ENCODE results near the gene SYCE1L. TPM values are rescaled to one million over a fixed set of nuclear protein-coding genes. Genes with fewer than 3 reads are reported as not detected.

Gene SYCE1L
- total and polyA plus RNA-seq, 9 of the 15 experiments (the other 6 are each of a cell fraction or from before 2014, with no cell fraction given) = 0.54 to 2.7 (median 1.1) TPM; not detected in 5

GRCh38 chr16:77246150-77246549 lies 46.9 kb downstream of the SYCE1L start:
- H3K36me3 ChIP-seq (ENCODE audit: control insufficient read depth, insufficient read depth, low read length) = no peaks in the 10 kb centered on the region
- H2AFZ ChIP-seq (ENCODE audit: low read depth, low read length) = no peak overlapping the region
- FAIRE-seq (no peak), ATAC-seq (no peak), DNase-seq (ENCODE audit: extremely low read depth in 1 of 4, low spot score in 3 of 4) (no peak)
- 0% methylated on average over 2 of the region's 2 CpGs for WGBS (ENCODE audit: insufficient coverage, low coverage, missing lambda C conversion rate)
- ChIA-PET POLR2A (interaction anchor here (0.6 to 1.0 kb wide), 2 partner anchors 25 to 33 kb away, joined by 3 to 4 read pairs; no protein-coding TSS in a partner anchor), CTCF (ENCODE audit: low intra/inter-chr PET ratio) (no interaction called here)
- H3K4me3 ChIP-seq = no peak overlapping the region
- no peak overlapping the region for H3K9ac ChIP-seq (ENCODE audit: insufficient read depth in 1 of 2, low read depth in 2 of 2, low read length in 2 of 2)
- no peaks in the 10 kb centered on the region for H3K79me2 ChIP-seq (ENCODE audit: control insufficient read depth, insufficient read depth, low read length)
- no peaks in the 10 kb centered on the region for H4K20me1 ChIP-seq (replicated peaks; ENCODE audit: control insufficient read depth, insufficient read depth, low read length)
- no peak overlapping the region for H3K4me2 ChIP-seq (ENCODE audit: insufficient read depth, low read length)
- no peaks in the 10 kb centered on the region for H3K9me3 ChIP-seq (replicated peaks; ENCODE audit: control insufficient read depth, insufficient read depth, low read depth, low read length)
- no peak overlapping the region for H3K27ac ChIP-seq (ENCODE audit: extremely low read depth, low read depth, low read length)
- no peaks in the 10 kb centered on the region for H3K4me1 ChIP-seq (replicated peaks in 1 of 2; ENCODE audit: control insufficient read depth in 2 of 2, insufficient read depth in 2 of 2, low read length in 2 of 2)
- in situ Hi-C loops (cut with MboI) = loop anchor here (25.0 kb wide), 1 partner anchor 716 kb away; no protein-coding TSS in a partner anchor
- no TSS peak for BruUV-seq (replicated peaks)
- intact Hi-C loops (cut with micrococcal nuclease) = no loop called here
- H3K9me1 ChIP-seq (ENCODE audit: control insufficient read depth, insufficient read depth, low read length) = no peaks in the 10 kb centered on the region
- no peaks in the 10 kb centered on the region; a peak in 2 of 5 replicates for H3K27me3 ChIP-seq (ENCODE audit: control insufficient read depth in 2 of 2, insufficient read depth in 2 of 2, low read length in 2 of 2)
- no peak for TF ChIP-seq STAG1 (CRISPR knock-in tag; IDR thresholded peaks at IDR 0.05; ENCODE audit: borderline replicate concordance)
- no peak for TF ChIP-seq YY1 (IDR thresholded peaks at IDR 0.05; ENCODE audit: borderline replicate concordance in 1 of 3, control insufficient read depth in 1 of 3, extremely low read depth in 1 of 3, insufficient read depth in 3 of 3, insufficient read length in 1 of 3, insufficient replicate concordance in 2 of 3, low read depth in 1 of 3, low read length in 2 of 3)
- no peak for TF ChIP-seq HMGXB4 (CRISPR knock-in tag; IDR thresholded peaks at IDR 0.05)
- TF ChIP-seq SRSF1 (IDR thresholded peaks at IDR 0.05; ENCODE audit: low read depth, low read length) = no peak
- TF ChIP-seq CHAMP1 (IDR thresholded peaks at IDR 0.05) = no peak
- TF ChIP-seq HEY1 (CRISPR knock-in tag; IDR thresholded peaks at IDR 0.05; ENCODE audit: borderline replicate concordance) = no peak
- TF ChIP-seq KAT8 (IDR thresholded peaks at IDR 0.05; ENCODE audit: low read depth) = no peak
- TF ChIP-seq HDAC2 (IDR thresholded peaks at IDR 0.05) = no peak
- TF ChIP-seq E2F4 (CRISPR knock-in tag; IDR thresholded peaks at IDR 0.05; ENCODE audit: low read depth) = no peak
- no peak for TF ChIP-seq EP400 (IDR thresholded peaks at IDR 0.05)
- no peak for TF ChIP-seq CXXC5 (CRISPR knock-in tag; IDR thresholded peaks at IDR 0.05)
- no peak for TF ChIP-seq ZEB2 (IDR thresholded peaks at IDR 0.05)
- TF ChIP-seq, protein P1, sequence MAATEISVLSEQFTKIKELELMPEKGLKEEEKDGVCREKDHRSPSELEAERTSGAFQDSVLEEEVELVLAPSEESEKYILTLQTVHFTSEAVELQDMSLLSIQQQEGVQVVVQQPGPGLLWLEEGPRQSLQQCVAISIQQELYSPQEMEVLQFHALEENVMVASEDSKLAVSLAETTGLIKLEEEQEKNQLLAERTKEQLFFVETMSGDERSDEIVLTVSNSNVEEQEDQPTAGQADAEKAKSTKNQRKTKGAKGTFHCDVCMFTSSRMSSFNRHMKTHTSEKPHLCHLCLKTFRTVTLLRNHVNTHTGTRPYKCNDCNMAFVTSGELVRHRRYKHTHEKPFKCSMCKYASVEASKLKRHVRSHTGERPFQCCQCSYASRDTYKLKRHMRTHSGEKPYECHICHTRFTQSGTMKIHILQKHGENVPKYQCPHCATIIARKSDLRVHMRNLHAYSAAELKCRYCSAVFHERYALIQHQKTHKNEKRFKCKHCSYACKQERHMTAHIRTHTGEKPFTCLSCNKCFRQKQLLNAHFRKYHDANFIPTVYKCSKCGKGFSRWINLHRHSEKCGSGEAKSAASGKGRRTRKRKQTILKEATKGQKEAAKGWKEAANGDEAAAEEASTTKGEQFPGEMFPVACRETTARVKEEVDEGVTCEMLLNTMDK (IDR thresholded peaks at IDR 0.05; ENCODE audit: borderline replicate concordance, insufficient read depth, low read depth, low read length, poor library complexity, severe bottlenecking) = no peak
- no peak for TF ChIP-seq EZH2 (IDR thresholded peaks at IDR 0.05; ENCODE audit: borderline replicate concordance, low read depth, low read length)
- no peak for TF ChIP-seq KDM2B (CRISPR knock-in tag; IDR thresholded peaks at IDR 0.05)

Data from K562 (cell line).